IMR-90 (cell line): ENCODE results near the gene RAD51. TPM values are rescaled to one million over a fixed set of nuclear protein-coding genes. Genes with fewer than 3 reads are reported as not detected.
A peak's percentile ranks its signal among the peaks of the same experiment; 100 is the strongest.

Source experiments
- ATAC-seq: fragments of 200-7000 bp; cut with Tn5 transposase; 2 replicates; pipeline ENCODE4 v1.9.1; 2020; ENCODE audit warnings: low read depth, mild to moderate bottlenecking, moderate library complexity
- BruUV-seq: library from RNA; stranded (reverse); fragments of 400-500 nt; replicated peaks from 2 replicates; lab custom pipeline; 2021; lab: Mats Ljungman, UMichigan
- CTCF ChIA-PET: fragments of 300-600 bp; formaldehyde crosslinking; extraction: SDS; loops from one replicate; lab custom pipeline; 2021; ENCODE audit warnings: antibody characterized with exemption; lab: Yijun Ruan, JAX
- POLR2A ChIA-PET: fragments of 300-600 bp; sonication (Branson Sonifier 250); formaldehyde crosslinking; loops from one replicate; lab custom pipeline; 2022; ENCODE audit warnings: antibody characterized with exemption; ENCODE audit not compliant: unreplicated experiment; lab: Charles Lee
- DNase-seq: peaks from one replicate; pipeline ENCODE4 v3.0.0; 2013
- H2AFZ ChIP-seq: replicated peaks from 2 replicates; pipeline ENCODE3; 2013; ENCODE audit warnings: low read length, mild to moderate bottlenecking; ENCODE audit not compliant: poor library complexity
- H2AK5ac ChIP-seq: 2 replicates; pipeline ENCODE4 v1.6.1; 2013; ENCODE audit warnings: low read depth, low read length, inconsistent platforms
- H2AK9ac ChIP-seq: replicated peaks from 2 replicates; pipeline ENCODE3; 2013; ENCODE audit warnings: mild to moderate bottlenecking, low read depth, low read length, moderate library complexity; ENCODE audit not compliant: poor library complexity
- H2BK120ac ChIP-seq: 2 replicates; pipeline ENCODE4 v1.6.1; 2013; ENCODE audit warnings: low read depth, low read length, inconsistent platforms
- H2BK15ac ChIP-seq: 3 replicates; pipeline ENCODE4 v1.6.1; 2013; ENCODE audit warnings: low read depth, low read length, inconsistent platforms
- H2BK20ac ChIP-seq: 2 replicates; pipeline ENCODE4 v1.6.1; 2013; ENCODE audit warnings: low read depth, mild to moderate bottlenecking, inconsistent platforms, low read length, moderate library complexity
- H2BK5ac ChIP-seq: 2 replicates; pipeline ENCODE4 v1.6.1; 2013; ENCODE audit warnings: mild to moderate bottlenecking, low read depth, low read length, inconsistent platforms; ENCODE audit not compliant: poor library complexity, severe bottlenecking
- H3K14ac ChIP-seq: replicated peaks from 2 replicates; pipeline ENCODE4 v1.6.1; 2013; ENCODE audit warnings: low read depth, low read length, inconsistent platforms
- H3K18ac ChIP-seq: 2 replicates; pipeline ENCODE4 v1.6.1; 2013; ENCODE audit warnings: low read depth, low read length, control low read depth
- H3K23ac ChIP-seq: 2 replicates; pipeline ENCODE4 v1.6.1; 2013; ENCODE audit warnings: low read depth, low read length, inconsistent platforms
- H3K27ac ChIP-seq: 2 replicates; pipeline ENCODE4 v1.5.1; 2013; ENCODE audit warnings: mild to moderate bottlenecking, control low read depth, low read length; ENCODE audit not compliant: insufficient read depth
- H3K27me3 ChIP-seq: 2 replicates; pipeline ENCODE4 v1.6.1; 2013; ENCODE audit warnings: low read length; ENCODE audit not compliant: control insufficient read depth, insufficient read depth
- H3K36me3 ChIP-seq: 2 replicates; pipeline ENCODE4 v1.6.1; 2013; ENCODE audit warnings: low read length, mixed read lengths; ENCODE audit not compliant: control insufficient read depth, insufficient read depth
- H3K4ac ChIP-seq: 2 replicates; pipeline ENCODE4 v1.6.1; 2013; ENCODE audit warnings: low read depth, low read length, inconsistent platforms
- H3K4me1 ChIP-seq: 2 replicates; pipeline ENCODE4 v1.6.1; 2013; ENCODE audit warnings: low read length, mixed read lengths; ENCODE audit not compliant: control insufficient read depth, insufficient read depth
- H3K4me2 ChIP-seq: 2 replicates; pipeline ENCODE4 v1.6.1; 2013; ENCODE audit warnings: low read depth, mild to moderate bottlenecking, control low read depth, low read length, moderate library complexity
- H3K4me3 ChIP-seq: 2 replicates; pipeline ENCODE4 v1.5.1; 2013; ENCODE audit warnings: low read depth, mild to moderate bottlenecking, control low read depth, low read length, moderate library complexity; ENCODE audit not compliant: insufficient read depth
- H3K56ac ChIP-seq: 2 replicates; pipeline ENCODE4 v1.6.1; 2013; ENCODE audit warnings: low read length, inconsistent platforms; ENCODE audit not compliant: insufficient read depth; ENCODE audit errors: extremely low read depth
- H3K79me1 ChIP-seq, 2 experiments: 2 replicates each; pipeline ENCODE4 v1.6.1; 2013; ENCODE audit warnings: low read length in 2 of 2, inconsistent platforms in 1 of 2, low read depth in 1 of 2
- H3K9ac ChIP-seq: 2 replicates; pipeline ENCODE4 v1.6.1; 2013; ENCODE audit warnings: low read depth, low read length, control low read depth
- H3K9me1 ChIP-seq: 2 replicates; pipeline ENCODE4 v1.6.1; 2013; ENCODE audit warnings: low read length, inconsistent platforms; ENCODE audit not compliant: insufficient read depth
- H3K9me3 ChIP-seq: 2 replicates; pipeline ENCODE4 v1.6.1; 2013; ENCODE audit warnings: low read length; ENCODE audit not compliant: control insufficient read depth, insufficient read depth
- H4K20me1 ChIP-seq: 2 replicates; pipeline ENCODE4 v1.6.1; 2013; ENCODE audit warnings: low read length, inconsistent platforms; ENCODE audit not compliant: insufficient read depth
- H4K5ac ChIP-seq: 2 replicates; pipeline ENCODE4 v1.6.1; 2013; ENCODE audit warnings: mild to moderate bottlenecking, low read depth, low read length, control low read depth
- H4K8ac ChIP-seq, 2 experiments: 2 replicates each; pipeline ENCODE4 v1.6.1; 2013; ENCODE audit warnings: low read depth in 2 of 2, low read length in 2 of 2, control low read depth in 1 of 2, inconsistent platforms in 1 of 2
- H4K91ac ChIP-seq: 2 replicates; pipeline ENCODE4 v1.6.1; 2013; ENCODE audit warnings: low read depth, low read length, inconsistent platforms; ENCODE audit not compliant: insufficient read depth
- CEBPB ChIP-seq: IDR thresholded peaks from 2 replicates; pipeline ENCODE4 v1.6.1; 2012; ENCODE audit warnings: low read depth, low read length, improper control_type of control experiment
- RCOR1 ChIP-seq: IDR thresholded peaks from 2 replicates; pipeline ENCODE4 v1.6.1; 2012; ENCODE audit warnings: mild to moderate bottlenecking, low read length, improper control_type of control experiment; ENCODE audit not compliant: insufficient replicate concordance
- whole genome bisulfite sequencing, 2 experiments: methylation state at CpG; one replicate each; pipeline versions ENCODE4 v1.1.5 to v1.1.7; 2013; ENCODE audit warnings: missing lambda C conversion rate in 2 of 2; ENCODE audit not compliant: insufficient read length in 1 of 2; ENCODE audit errors: extremely low coverage in 2 of 2; 5-methylcytosine and 5-hydroxymethylcytosine counted together
- dilution Hi-C: fragments of 300-500 bp; cut with HindIII; formaldehyde crosslinking; loops from one replicate; pipeline ENCODE4 v1.14.3; 2018; ENCODE audit warnings: low sequenced_read_pairs; ENCODE audit not compliant: unreplicated experiment
- in situ Hi-C: fragments of 300-500 bp; cut with MboI; formaldehyde crosslinking; loops from 3 replicates; pipeline ENCODE4 v1.14.3; 2019; ENCODE audit warnings: low sequenced_read_pairs, inconsistent platforms, mixed read lengths
- intact Hi-C: fragments of 100-400 bp; cut with micrococcal nuclease; formaldehyde crosslinking; loops from 2 replicates; pipeline ENCODE4 v1.10.0; 2022
- polyA plus RNA-seq, 3 experiments: library from polyadenylated mRNA; depleted of rRNA; stranded (reverse); fragments of >200 nt; gene quantifications; 2 replicates each; pipeline ENCODE4 v1.2.3, GENCODE V29; 2012; ENCODE audit warnings: low replicate concordance in 1 of 3
- total RNA-seq: library from RNA; depleted of rRNA; stranded (reverse); fragments of >200 nt; gene quantifications from 2 replicates; pipeline ENCODE4 v1.2.3, GENCODE V29; 2012

RAD51 gene
- total and polyA plus RNA-seq, 2 of the 4 experiments (the other 2 are of a cell fraction): 6.8 to 8.4 TPM

DNA sequence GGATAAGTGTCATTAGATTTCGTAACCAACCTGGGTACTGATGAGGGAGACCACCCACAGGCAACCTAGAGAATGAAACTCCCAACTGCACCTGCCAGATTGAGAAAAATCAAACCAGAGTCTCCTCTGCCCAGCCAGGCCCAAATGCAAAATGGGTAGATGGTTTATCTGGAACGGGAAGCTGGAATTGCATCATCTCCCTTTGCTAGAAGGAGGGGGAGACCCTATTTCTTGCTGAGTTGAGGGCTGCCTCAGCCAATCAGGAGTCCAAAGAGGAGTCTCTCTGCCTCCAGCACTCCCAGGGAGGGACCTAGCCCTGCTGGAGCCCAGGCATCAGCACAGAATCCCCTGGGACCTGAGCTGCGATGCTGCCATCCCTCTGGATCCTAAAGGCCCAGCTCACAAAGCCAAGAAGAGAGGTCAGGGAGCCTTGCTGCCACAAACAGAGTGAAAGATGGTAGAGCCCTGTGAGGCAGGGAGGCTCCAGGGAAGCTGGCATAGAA lies 52.0 kb downstream of the RAD51 start:
- Histone ChIP-seq H4K20me1 (peaks cover 5% of the 10 kb centered on the region; the same call in 1 of the 2 replicates), H3K23ac (no peak overlapping the region), H3K36me3 (peaks cover 33% of the 10 kb centered on the region), H2BK15ac (no peak overlapping the region), H4K5ac (no peak overlapping the region), H3K9ac (no peak overlapping the region), H3K4me1 (peaks cover 2% of the 10 kb centered on the region; the same call in 1 of the 2 replicates), H3K9me1 (no peaks in the 10 kb centered on the region), H3K27ac (no peak overlapping the region), H3K18ac (no peak overlapping the region), H2BK120ac (no peak overlapping the region), H3K79me1 (peaks cover 7 to 40% of the 10 kb centered on the region in 2 experiments; a peak in 3 of 4 replicates), H3K4me2 (no peak overlapping the region), H3K9me3 (no peaks in the 10 kb centered on the region), H3K4me3 (no peak overlapping the region), H2AK9ac (no peak overlapping the region), H2BK20ac (peak overlapping the region; percentile 10; the same call in 1 of the 2 replicates), H4K91ac (no peak overlapping the region), H3K56ac (no peak overlapping the region), H3K4ac (peak overlapping the region; percentile 31; the same call in 1 of the 2 replicates), H2AFZ (peak overlapping the region; percentile 25), H2AK5ac (no peak overlapping the region), H2BK5ac (no peak overlapping the region), H3K14ac (no peak overlapping the region), H4K8ac (no peak overlapping the region), H3K27me3 (no peaks in the 10 kb centered on the region)
- CTCF ChIA-PET: interaction anchor here (0.9 to 1.3 kb wide), 3 partner anchors 24 to 147 kb away, joined by 3 to 4 read pairs (median 3); partner anchors contain the start of gene VPS18
- no peak for TF ChIP-seq RCOR1
- peak; percentile 85 for TF ChIP-seq CEBPB
- peak; percentile 50 for ATAC-seq
- POLR2A ChIA-PET: no interaction called here
- DNase-seq: peak; percentile 40
- dilution Hi-C loops (no loop called here), in situ Hi-C loops (no loop called here), intact Hi-C loops (no loop called here)
- WGBS, 2 experiments: no CpG with 5 or more reads among the region's 3 CpGs
- BruUV-seq: no TSS peak
